OCI-LY3 (cell line): Measurements from ENCODE around the gene FXYD7.

Experiments used
- H2AFZ ChIP-seq: fragments of 200-600, 300-600 bp; shearing (Covaris generic); 2 replicates; pipeline ENCODE4 v1.6.0; 2014; ENCODE audit warnings: antibody characterized with exemption, low read depth, low read length
- H3K27ac ChIP-seq: fragments of 200-600, 300-600 bp; sonication (generic); 2 replicates; pipeline ENCODE4 v1.5.1; 2014; ENCODE audit warnings: mild to moderate bottlenecking, low read length, moderate library complexity, mixed read lengths
- H3K27me3 ChIP-seq: fragments of 200-600, 300-600 bp; sonication (generic); 2 replicates; pipeline ENCODE4 v1.6.1; 2014; ENCODE audit warnings: low read depth, low read length, mixed read lengths
- H3K36me3 ChIP-seq: fragments of 200-600, 300-600 bp; sonication (generic); replicated peaks from 2 replicates; pipeline ENCODE3; 2014; ENCODE audit warnings: low read depth, low read length, mixed read lengths
- H3K4me1 ChIP-seq: fragments of 300-600, 200-600 bp; sonication (generic); 2 replicates; pipeline ENCODE4 v1.6.1; 2014; ENCODE audit warnings: low read length, mixed read lengths
- H3K4me2 ChIP-seq: fragments of 200-600, 300-600 bp; sonication (generic); 2 replicates; pipeline ENCODE4 v1.6.1; 2014; ENCODE audit warnings: low read length, mixed read lengths
- H3K4me3 ChIP-seq: fragments of 300-600, 200-600 bp; sonication (generic); 2 replicates; pipeline ENCODE4 v1.5.1; 2014; ENCODE audit warnings: antibody characterized with exemption, mild to moderate bottlenecking, low read length, moderate library complexity
- H3K79me2 ChIP-seq: fragments of 300-600, 200-600 bp; shearing (Covaris generic); 2 replicates; pipeline ENCODE4 v1.6.1; 2014; ENCODE audit warnings: mild to moderate bottlenecking, low read length, mixed read lengths
- H3K9ac ChIP-seq: fragments of 300-600, 200-600 bp; shearing (Covaris generic); 2 replicates; pipeline ENCODE4 v1.6.0; 2014; ENCODE audit warnings: mild to moderate bottlenecking, low read length, moderate library complexity
- H3K9me3 ChIP-seq: fragments of 200-600, 300-600 bp; shearing (Covaris generic); 2 replicates; pipeline ENCODE4 v1.6.1; 2014; ENCODE audit warnings: low read length, mixed read lengths; ENCODE audit not compliant: insufficient read depth
- H4K20me1 ChIP-seq: fragments of 200-600, 300-600 bp; sonication (generic); 2 replicates; pipeline ENCODE4 v1.6.1; 2016; ENCODE audit warnings: low read length, mixed read lengths; ENCODE audit not compliant: insufficient read depth
- CTCF ChIP-seq: fragments of 200-600, 300-600 bp; sonication (generic); IDR thresholded peaks from 2 replicates; pipeline ENCODE4 v1.5.1; 2014; ENCODE audit warnings: antibody characterized with exemption, low read length, low read depth
- EZH2phosphoT487 ChIP-seq: fragments of 200-600 bp; shearing (Covaris generic); IDR thresholded peaks from 2 replicates; pipeline ENCODE4 v1.6.1; 2018; ENCODE audit warnings: antibody characterized with exemption, mixed run types, low read depth

Gene FXYD7

DNA sequence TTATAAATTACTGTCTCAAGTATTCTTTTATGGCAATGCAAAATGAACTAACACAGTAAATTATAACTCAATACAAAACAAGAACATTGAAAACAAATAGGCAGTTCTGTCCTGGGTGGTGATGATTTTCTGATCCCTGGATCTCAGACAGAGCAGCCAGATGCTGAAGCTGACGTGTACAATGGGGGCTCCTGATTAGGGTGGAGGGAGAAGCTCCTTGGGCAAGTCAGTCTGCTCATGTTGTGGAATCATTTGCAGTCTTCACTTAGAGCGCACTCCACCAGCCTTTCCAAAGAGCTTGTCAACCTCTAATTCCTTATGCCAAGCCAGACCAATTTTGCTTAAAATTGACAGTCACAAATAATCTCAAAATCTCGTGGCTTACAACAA, 33.1 kb downstream of the FXYD7 start:
- Histone ChIP-seq H4K20me1 (no peaks in the 10 kb centered on the region), H3K4me1 (no peaks in the 10 kb centered on the region), H2AFZ (no peak overlapping the region), H3K4me3 (no peak overlapping the region), H3K4me2 (no peak overlapping the region), H3K9me3 (no peaks in the 10 kb centered on the region), H3K27me3 (peaks cover 4% of the 10 kb centered on the region; the same call in 1 of the 2 replicates), H3K79me2 (no peaks in the 10 kb centered on the region), H3K9ac (no peak overlapping the region), H3K27ac (no peak overlapping the region), H3K36me3 (peaks cover 8% of the 10 kb centered on the region)
- TF ChIP-seq EZH2phosphoT487 (no peak), CTCF (no peak)

DNA sequence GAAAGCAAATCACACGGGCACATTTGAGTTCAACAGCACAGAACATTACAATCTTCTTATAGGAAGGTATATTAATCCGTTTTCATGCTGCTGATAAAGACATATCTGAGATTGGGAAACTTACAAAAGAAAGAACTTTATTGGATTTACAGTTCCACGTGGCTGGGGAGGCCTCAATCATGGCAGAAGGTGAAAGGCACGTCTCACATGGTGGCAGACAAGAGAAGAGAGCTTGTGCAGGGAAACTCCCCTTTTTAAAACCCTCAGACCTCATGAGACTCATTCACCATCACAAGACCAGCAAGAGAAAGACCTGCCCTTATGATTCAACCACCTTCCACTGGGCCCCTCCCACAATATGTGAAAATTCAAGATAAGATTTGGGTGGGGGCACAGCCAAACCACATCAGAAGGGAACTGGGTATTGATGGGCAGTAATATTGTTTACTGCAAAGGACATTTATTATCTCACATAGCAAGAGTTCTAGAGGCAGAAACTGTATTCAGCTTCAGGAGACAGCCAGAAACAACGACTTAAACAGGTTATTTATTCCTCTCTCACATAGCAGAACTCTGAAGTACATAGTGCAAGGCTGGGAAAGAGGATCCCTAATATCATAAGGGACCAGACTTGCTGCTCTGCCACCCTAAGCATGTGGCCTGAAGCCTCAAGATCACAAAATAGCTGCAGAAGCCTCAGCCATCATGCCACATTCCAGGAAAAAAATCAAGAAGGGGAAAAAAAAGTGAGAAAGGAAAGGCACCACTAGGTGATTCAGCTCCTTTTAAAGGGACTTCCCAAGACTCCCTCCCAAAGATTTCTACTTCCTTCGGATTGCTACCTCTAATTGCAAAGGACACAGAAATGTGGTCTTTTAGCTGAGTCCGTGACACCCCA, 34.6 kb downstream of the FXYD7 start:
- TF ChIP-seq EZH2phosphoT487, result no peak
- no peak for TF ChIP-seq CTCF
- Histone ChIP-seq H3K9me3 (no peaks in the 10 kb centered on the region), H3K4me2 (no peak overlapping the region), H3K9ac (no peak overlapping the region), H3K79me2 (no peaks in the 10 kb centered on the region), H3K36me3 (peaks cover 4% of the 10 kb centered on the region), H2AFZ (no peak overlapping the region), H3K27ac (no peak overlapping the region), H3K4me3 (no peak overlapping the region), H4K20me1 (no peaks in the 10 kb centered on the region), H3K27me3 (peaks cover 4% of the 10 kb centered on the region; the same call in 1 of the 2 replicates), H3K4me1 (no peaks in the 10 kb centered on the region)

DNA sequence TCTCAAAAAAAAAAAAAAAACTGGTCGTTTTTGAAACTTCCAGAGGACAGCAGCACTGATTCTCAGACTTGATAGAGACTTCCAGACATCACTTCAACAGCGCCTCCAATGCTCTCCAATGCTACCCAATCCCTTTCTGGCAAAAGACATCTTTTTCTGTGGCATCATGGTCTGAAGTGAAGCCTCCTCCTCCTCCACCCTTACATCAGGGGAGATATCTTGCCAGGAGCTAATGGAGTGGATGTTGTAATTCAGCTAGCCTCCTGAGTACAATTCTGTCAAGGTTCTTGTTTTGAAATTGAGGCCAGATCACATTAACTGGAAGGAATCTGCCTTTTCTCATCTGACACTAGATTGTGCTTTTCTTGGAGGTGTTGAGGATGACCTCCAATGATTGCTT, 35.6 kb downstream of the FXYD7 start:
- no peaks in the 10 kb centered on the region for H4K20me1 ChIP-seq

More for the DNA sequence above, 35.6 kb downstream of the FXYD7 start:
- H2AFZ ChIP-seq, result no peak overlapping the region
- no peaks in the 10 kb centered on the region for H3K9me3 ChIP-seq
- H3K4me1 ChIP-seq, result no peaks in the 10 kb centered on the region
- TF ChIP-seq EZH2phosphoT487 (no peak), CTCF (no peak)
- H3K9ac ChIP-seq, result no peak overlapping the region
- peaks cover 4% of the 10 kb centered on the region for H3K36me3 ChIP-seq
- peaks cover 4% of the 10 kb centered on the region; the same call in 1 of the 2 replicates for H3K27me3 ChIP-seq
- no peak overlapping the region for H3K27ac ChIP-seq
- no peaks in the 10 kb centered on the region for H3K79me2 ChIP-seq
- no peak overlapping the region for H3K4me2 ChIP-seq
- H3K4me3 ChIP-seq, result no peak overlapping the region
